Embryonic facial prominence (tissue), 1 donor: ENCODE results near the gene KDM5A.
"Not testable (repeated sequence)": the region's sequence is repeated elsewhere in the genome, so short reads cannot be mapped to it uniquely, and the experiment has no call there.

Source experiments
- DNase-seq: peaks from one replicate; pipeline ENCODE4 v3.0.0-alpha.2; 2016; ENCODE audit errors: extremely low spot score

The KDM5A gene

DNA sequence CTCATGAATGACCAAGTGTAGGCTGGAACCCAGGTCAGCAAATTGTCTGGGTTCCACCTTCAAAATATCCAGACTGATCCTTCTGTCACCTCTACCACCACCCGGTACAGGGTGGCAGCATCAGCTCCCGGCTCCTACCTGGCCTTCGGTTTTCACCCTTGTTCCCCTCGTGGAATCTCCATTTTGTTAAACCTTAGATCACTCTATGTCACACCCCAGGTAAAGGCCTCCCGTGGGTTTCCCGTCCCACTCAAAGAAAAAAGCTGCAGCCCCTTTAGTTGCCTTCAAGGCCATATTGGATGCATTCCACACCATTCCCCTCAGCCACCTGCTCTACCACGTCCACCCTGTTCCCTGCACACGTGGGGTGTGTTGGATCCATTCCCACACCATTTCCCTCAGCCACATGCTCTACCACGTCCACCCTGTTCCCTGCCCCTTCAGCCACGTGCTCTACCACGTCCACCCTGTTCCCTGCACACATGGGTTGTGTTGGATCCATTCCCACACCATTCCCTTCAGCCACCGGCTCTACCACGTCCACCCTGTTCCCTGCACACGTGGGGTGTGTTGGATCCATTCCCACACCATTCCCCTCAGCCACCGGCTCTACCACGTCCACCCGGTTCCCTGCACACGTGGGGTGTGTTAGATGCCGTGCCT, 150.3 kb downstream of the KDM5A start:
- DNase-seq = no peak

DNA sequence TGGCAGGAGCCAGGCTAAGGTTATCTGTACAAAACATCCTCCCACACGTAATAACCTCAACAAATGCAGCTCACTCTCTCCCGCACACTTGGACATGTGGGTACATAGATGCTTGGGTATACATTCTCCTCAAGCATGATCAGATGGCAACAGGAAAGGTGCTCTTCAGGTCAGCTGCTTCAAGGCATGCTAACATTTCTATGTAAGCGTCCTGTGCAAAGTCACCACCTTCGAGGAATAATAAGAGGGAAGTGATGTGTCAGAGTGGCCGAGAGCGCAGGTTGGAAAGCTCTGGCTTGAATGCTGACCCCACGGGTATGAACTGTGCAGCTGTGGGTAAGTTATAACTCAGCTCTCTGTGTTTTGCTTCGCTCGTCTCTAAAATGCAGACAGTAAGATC, 151.0 kb downstream of the KDM5A start:
- no peak for DNase-seq

DNA sequence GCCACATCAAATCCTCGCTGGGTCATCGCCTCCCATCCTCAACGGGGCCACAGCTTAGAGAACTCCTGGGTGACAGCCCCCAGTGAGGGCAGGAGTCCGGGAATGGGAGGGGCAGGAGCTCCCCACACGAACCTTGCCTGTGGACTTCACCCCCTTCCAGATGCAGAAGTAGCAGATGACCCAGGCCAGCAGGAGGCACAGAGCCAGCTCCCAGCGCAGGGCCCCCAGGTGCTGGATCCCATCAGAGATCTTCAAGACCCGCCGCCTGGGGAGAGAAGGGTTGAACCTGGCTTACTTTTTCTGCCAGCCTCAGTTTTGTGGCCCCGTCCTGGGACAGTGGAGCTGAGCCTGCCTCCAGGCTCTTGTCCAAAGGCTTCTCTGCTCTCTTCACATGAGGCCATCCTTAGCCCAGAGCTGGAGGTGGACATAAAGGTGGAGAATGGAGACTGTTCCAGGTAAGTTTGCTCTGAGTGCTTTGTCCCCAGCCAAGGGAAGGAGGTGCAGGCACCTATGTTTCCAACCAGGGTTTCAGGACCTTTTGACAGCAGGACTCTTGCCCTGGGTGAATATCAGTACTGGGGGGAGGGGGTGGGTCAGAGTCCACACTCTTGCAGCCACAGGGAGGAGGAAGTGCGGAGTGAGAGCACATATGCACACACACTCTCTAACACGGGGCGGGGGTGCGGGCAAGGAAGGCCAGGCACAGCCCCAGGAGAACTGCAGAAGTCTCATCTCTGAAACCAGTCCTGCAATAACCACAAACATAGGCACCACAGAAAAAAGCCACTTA, 151.9 kb downstream of the KDM5A start:
- no peak for DNase-seq

DNA sequence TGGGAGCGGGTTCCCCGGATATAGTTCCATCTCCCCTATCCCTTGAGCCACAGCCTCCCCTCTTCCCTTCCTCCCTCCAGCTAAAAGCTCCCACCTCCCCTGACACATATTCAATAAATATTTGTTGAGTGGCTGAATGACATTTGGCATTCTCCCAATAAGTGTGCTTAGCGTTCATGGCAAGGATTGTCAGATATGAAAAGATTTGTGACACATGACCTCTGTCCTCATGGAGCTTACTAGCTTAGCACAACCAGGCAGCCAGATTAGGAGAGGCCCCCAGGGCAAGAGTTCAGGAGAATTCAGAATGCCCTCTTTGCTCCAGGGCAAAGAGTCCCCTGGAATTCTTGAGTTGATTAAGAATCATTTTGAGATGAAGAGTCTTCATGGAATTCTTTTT, 152.7 kb downstream of the KDM5A start:
- no peak for DNase-seq

DNA sequence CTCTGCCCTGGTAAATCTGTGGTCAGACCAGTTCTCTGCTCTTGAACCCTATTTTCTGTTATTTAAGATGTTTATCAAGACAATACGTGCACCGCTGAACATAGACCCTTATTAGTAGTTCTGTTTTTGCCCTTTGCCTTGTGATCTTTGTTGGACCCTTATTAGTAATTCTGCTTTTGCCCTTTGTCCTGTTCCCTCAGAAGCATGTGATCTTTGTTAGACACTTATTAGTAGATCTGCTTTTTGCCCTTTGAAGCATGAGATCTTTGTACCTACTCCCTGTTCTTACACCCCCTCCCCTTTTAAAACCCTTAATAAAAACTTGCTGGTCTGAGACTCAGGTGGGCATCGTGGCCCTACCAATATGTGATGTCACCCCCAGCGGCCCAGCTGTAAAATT, 153.2 kb downstream of the KDM5A start:
- DNase-seq = not testable (repeated sequence)

DNA sequence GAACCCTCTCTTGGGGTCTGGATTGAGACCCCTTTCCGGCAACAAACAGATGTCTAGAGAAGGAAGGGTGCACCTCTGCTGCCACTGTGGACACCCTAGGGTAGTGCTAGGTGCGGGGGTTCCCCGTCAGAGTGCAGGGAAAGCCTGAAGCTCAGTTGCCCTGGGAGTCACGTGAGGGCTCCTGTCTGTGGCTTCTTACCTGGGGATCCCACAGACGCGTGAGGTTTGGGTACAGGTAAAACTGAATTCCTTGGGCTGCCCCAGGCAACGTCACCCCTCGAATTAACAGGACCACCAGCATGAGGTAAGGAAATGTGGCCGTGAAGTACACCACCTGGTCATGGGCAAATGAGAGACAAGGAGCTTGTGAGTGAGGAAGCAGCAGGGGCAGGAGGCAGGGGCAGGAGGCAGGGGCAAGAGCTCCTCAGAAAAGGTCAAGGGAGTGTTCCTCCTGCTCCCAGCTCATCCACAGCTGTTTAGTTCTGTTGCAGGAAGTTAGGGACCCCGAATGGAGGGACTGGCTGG, 154.2 kb downstream of the KDM5A start:
- DNase-seq = no peak

DNA sequence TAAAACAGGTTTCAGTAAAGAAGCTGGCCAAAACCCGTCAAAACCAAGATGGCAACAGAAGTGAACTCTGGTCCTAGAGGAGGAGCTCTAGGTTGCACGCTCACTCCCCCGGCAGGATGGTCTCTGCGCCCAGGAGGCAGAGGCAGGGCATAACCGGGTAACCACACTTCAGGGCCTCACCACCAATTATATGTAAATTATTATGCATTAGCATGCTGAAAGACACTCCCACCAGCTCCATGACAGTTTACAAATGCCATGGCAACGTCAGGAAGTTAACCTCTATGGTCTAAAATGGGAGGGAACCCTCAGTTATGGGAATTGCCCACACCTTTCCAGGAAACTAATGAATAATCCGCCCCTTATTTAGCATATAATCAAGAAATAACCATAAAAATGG, 155.1 kb downstream of the KDM5A start:
- DNase-seq = no peak

DNA sequence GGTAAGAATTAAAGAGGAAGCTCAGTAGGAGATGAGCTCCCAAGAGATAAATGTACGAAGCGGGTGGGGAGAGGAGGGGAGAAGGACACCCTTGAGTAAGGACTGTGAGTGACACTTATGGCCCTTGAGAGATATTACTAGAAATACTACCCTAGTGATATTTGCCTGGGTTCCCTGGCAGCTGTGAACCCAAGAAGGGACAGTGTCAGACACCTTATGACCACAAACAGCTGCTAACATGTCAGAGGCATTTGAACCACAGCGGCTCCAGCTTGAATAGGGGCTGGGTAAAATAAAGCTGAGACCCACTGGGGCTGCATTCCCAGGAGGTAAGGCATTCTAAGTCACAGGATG, 155.5 kb downstream of the KDM5A start:
- DNase-seq = no peak

DNA sequence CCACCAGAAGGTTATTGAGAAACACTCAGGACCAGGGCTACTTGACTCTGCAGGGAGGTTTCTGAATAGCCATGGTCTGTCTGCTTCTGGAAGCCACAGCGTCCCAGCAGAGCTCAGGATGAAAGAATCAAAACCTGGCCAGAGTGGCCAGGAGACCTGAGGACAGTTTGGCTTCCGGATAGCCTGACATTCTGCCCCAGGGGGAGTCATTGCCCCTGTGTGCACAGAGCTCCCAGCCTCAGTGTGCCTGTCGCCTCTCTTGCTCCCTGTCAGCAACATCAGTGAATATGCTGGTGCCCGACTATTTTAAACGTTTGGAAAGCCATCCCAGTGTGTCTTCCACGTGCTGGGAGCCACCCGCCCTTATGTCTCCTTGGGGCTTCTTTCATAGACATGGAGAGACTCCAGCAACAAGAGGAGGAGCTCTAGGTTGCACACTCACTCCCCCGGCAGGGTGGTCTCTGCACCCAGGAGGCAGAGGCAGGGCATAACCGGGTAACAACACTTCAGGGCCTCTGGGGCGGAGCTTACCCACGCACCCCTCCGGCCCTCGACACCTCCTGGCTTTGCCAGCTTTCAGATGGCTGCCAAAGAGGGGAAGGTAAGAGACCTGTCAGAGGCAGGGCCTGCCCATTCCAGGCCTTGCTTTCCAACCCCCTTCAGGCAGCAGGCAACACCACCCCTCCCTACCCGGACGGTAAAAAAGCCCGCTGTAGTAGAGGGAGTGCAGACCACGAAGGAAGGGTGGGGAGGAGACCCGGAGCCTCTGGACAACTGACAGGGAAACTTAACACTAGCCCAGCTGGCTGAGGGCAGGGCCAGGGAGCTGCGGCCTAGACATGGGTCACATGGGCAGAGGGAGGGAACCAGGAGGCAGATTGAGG, 156.1 kb downstream of the KDM5A start:
- no peak for DNase-seq

DNA sequence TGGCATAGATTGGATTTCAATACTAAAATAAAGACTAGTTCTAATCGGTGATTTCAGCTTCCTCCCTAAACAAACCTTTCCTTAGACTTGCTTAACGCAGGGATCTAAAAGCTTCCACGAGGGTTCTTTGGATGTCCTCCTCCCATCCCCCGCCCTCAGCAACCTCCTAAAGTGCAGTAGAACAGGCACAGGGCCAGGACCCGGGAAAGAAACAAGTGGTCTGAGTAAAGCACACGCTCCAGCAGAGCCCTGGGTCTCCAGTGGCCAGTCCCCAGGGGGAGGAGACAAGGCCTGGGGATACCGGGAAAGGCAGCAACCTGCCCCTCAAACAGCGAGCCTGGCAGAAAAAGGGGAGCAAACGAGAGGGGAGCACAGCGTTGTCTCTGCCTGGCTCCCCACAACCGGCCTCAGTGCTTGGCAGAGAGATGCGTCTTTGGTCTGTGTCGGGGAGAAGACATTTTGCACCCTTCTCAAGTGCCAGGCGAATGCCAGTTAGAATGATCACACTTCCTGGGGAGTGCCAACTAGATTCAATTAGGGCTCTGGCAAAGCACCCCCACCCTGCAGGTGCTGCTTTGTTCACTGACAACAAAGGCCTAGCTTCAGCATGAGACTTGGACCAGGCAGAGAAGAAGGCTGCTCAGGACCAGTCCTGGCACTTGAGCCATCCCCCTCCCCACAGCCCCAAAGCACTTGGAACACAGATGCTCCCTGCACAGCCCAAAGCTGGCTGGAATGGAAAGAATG, 158.0 kb downstream of the KDM5A start:
- no peak for DNase-seq
